Stimulated activated CD4-positive, alpha-beta T cell treated with anti-CD3 and anti-CD28 coated beads, Interleukin-2, amount 100 ng/mL, for 4 hours (primary cell): Measurements from ENCODE around the gene EVC2.
"Not testable (repeated sequence)": the region's sequence is repeated elsewhere in the genome, so short reads cannot be mapped to it uniquely, and the experiment has no call there.

ENCODE experiments used
- DNase-seq: peaks from one replicate; pipeline ENCODE4 v3.0.0-alpha.2; 2020; ENCODE audit warnings: low read depth

Gene EVC2

DNA sequence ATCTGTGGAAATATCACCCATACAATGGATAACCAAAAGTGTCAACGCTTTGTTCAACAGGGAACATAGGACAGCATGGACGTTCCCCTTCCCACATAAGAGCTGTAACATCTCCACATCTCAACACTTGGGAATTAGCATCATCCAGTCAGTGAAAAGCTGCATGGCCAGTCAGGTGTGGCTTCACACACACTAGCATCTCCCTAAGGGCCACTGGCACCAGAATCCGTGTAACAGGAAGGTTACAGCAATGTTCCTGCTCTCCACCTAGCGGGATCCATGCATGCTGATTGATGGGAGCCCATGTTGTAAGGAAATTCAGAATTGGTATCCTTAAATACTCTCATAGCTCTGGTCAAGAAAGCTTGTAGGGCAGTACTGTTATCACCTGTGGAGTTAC, 78.8 kb downstream of the EVC2 start:
- DNase-seq = no peak

DNA sequence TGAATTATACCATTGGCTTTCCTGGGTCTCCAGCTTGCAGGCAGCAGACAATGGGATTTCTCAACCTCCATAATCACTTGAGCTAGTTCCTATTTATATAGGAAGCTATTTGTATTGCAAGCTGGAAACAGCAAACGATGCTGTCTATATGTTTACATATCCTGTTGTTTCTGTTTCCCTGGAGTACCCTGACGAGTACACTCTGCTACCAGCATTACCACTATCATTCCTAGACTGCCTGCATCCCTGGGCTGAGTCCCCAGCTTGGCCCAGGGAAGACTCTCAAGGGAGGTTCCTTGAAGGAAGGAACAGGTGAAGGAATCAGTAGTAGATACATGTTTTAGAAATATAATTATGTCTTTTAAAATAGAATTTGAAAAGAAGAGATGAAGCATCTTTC, 81.4 kb downstream of the EVC2 start:
- no peak for DNase-seq

DNA sequence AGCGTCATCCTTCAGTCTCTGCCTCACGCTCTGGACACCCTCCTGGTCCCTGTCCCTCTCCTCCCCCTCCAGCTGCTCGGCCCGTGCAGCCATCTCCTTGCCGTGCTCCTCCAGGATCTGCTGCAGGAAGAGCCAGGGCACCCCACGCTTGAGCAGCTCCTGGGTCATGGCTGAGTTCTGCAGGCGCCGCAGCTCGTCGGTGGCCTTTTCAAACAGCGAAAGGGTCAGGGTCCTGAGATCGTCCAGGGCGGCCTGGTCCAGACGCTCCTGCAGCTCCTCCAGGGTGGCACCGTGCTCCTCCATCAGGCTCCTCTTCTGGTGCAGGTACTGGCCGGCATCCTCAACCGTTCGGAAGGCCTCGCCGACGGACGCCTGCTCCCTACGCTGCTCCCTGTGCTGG, 85.8 kb downstream of the EVC2 start:
- no peak for DNase-seq

DNA sequence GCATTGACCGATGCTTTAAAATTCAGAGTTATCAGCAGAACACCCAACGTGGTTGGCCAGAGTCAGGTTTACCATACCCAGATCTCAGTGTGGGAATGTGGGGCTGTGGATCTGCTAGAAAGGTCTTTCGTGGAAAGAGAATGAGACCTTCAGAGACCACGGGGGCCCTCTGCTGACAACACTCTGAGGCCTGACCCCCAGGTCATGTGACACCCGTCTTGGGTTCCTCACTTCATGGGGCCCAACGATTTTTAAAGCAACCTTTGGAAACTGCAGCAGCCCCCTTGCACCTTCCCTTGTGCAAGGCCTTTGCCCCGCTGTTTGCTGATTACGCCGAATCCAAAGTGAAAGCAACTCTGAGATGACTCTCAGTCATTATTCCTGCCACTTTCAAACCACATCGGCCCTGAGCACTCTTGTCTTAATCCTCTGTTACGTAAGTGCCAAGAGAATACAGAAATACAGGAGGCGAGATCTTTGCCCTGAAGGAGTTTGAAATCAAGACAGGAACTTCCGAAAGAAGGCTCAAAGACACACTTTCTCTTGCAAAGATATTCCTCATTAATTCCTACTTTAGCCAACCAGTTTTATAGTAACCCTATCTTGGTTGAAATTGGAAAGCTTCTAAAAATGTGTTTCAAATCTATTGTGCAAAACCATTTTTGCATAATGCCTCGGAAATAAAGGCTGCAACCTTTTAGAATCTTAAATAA, 88.3 kb downstream of the EVC2 start:
- no peak for DNase-seq

DNA sequence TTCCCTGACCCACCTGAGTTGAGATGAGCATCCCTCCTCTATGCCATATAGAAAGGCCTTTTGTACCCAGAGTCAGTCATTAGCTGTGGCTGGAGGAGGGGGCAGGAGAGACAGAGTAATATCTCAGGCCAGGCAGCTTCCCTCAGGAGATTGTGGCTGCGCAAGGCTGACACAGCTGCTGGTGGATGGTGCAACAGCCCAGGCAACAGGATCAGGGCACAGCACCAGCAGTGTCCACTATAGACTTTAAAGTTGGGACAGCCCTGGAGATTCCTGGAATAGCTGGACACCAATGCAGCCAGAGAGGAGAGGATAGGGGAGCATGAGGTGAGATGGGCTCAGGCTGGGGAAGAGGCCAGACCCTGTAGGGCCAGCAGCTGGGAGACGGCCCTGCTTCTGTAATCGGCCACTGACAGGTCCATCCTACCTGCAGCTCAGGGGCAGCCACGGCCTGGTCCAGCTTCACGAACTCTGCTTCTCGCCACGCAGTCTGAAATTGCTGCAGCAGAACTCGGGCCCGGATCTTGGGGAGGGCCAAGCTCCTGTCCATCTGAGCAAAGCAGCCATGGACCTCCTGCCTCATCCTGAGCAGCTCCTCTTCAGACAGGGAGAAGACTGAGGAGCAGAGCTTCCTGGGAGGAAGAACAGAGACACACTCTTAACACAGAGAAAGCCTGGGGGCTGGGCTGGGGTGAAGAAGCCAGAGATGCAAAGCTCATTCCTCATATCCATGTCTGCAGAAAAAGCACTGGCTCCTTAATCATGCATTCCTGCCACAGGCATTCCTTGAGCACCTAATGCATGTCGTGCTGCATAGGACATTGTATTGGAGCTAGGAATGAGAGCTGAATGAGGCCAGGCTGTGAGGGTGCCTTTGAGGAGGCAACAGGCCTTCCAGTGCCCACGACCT, 90.1 kb downstream of the EVC2 start:
- no peak for DNase-seq

DNA sequence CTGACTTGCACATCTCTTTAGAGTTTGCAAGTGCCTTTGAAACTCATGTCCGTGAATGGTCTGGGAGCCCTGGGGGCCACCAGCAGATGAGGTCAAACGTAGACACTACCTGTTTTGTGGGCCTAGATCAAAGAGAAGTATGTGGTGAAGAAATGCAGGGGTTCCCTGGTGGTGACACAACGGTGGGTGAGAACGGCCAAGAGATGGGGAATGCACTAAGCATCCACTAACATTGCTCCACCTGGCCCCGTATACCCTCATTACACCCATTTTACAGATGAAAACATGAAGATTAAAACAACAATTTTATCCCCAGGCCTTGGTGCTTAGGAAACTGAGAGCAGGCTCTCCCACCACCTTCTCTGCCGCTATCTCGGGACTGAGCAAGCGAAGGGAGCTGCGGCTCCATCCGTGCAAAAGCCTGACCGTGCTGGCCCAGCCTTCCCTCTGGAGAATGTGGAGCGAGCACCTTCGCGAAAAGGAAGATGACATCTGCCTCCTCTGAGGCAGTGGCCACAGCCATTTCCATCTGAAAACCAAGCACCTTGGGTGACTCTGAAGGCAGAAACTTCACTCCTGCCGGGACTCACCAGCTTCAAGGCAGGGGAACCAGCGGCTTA, 91.9 kb downstream of the EVC2 start:
- no peak for DNase-seq

DNA sequence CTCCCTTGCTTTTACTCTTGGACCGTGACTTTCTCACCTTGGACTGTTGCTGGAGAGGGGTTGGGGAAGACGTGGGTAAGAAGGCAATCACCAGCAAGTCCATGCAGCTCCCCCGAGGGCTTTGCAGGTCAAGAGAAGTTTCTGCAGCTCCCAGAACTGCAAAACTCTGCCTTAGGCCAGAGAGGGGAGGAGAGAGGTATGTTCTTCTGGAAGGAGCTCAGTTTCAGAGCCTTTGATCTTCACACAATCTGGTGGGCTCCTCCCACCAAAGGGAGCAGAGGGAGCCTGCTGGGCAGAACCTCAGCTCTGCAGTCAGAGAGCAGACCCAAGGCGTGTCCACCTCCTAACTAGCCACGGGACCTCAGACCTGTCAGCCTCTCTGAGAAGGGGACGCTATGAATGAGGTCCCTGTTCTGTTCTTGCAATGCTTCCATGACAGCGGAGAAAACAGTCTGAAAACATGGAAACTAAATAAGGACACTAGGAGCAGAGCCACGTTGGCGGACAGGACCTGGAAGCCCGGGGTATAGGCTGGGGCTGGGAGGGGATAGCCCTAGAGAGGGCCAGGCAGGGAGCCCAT, 92.8 kb downstream of the EVC2 start:
- no peak for DNase-seq

DNA sequence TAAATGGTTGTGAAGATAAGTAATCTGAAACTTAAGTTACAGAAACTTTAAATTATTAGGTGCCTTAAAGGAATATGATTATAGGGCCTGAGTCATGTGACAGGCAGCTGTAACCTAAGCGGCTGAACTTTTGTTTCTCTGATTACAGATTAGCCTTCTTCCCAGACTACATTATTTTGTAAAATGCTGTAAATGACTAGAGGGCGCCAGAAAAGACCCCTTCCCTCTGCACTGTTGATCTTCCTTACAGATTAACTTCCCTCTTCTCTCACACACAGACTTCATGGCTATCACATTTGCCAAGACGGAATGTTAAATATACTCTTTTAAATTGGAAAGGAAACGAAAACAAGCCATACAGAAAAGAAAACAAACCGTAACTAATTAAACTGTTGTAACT, 96.6 kb downstream of the EVC2 start:
- DNase-seq = no peak

DNA sequence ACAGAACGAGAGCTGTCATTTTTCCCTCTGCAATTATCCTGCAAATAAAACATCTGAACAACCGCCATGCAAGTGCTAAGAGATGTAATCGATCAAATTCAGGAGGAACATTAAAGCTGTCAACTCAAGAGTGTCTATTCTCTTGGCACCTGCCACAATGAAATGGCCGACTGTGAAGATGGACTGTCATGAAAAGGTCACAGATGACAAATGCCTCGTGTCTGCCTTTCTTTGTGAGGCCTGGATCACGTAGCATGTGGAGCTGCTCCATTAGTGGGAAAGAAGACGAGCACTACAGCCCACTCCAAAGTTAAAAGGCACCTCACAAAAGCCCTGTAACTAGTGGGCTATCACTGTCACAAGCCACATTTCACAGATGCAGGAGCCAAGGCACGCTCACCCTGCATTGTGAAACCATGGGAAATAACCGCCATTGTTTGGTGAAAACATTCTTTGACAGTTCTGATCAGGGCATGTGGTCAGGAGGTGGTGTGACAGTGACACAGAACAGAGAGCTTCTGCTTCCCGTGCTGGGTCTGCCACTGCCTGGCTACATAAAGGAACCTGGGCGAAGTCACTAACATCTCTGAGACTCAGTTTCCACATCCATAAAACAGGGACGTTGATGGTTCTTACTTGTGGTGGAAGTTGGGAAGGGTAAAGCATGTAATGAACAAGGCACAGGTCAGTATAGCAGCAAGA, 98.9 kb downstream of the EVC2 start:
- no peak for DNase-seq

DNA sequence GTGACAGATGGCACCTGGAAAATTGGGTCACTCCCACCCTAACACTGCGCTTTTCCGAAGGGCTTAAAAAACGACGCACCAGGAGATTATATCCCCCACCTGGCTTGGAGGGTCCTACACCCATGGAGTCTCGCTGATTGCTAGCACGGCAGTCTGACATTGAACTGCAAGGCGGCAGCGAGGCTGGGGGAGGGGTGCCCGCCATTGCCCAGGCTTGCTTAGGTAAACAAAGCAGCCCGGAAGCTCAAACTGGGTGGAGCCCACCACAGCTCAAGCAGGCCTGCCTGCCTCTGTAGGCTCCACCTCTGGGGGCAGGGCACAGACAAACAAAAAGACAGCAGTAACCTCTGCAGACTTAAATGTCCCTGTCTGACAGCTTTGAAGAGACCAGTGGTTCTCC, 114.5 kb downstream of the EVC2 start:
- DNase-seq = not testable (repeated sequence)

DNA sequence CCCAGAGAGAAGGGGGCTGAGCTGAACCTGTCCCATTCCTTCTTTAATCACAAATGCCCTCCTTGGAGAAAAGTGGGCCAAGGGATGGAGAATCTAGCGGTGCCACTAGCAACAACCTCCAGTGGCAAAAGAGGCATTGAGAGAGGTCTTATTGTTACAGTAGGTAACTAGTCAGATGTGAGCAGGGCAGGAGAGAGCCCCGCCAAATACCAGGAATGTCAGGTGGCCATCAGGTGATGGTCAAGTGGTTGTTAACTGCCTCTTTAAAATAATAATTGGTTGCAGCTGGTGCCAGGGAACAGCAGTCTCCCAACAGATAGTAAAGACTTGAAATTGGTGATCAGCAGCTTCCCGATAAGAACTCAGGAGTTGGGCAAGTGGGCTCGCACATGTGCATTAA, 116.1 kb downstream of the EVC2 start:
- DNase-seq = no peak

DNA sequence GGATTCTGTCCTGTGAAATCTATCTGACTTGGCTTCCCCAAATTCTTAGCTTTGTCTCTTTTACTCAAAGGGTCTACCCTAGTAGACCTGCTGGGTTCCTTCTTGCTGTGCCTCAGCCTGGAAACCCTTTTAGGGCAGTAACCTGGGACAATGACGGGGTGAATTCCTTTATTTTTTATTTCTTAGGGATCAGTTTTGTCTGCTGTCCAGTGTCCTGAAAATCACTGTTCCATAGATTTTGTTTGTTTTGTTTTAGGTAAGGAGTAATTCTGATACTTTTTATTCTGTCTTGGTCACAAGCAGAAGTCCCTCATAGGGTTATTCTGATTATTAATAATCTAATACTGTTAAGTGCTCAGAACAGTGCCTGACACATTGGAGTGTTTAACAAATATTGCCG, 118.9 kb downstream of the EVC2 start:
- DNase-seq = no peak

DNA sequence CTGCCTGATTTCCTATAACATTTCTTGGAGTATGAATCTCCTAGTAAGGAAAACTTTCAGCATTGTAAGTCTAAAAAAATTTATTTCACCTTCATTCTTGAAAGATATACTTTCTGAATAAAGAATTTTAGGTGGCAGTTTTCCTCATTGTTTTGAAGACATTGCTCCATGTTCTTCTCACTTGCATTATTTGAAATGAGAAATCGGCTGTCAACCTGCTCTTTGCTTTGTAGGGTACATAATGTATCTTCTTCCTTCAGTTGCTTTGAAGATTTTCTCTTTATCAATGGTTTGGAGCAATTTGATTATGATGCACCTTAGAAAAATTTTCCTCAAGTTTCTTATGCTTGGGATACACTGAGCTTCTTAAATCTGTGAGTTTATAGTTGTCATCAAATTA, 120.3 kb downstream of the EVC2 start:
- no peak for DNase-seq

DNA sequence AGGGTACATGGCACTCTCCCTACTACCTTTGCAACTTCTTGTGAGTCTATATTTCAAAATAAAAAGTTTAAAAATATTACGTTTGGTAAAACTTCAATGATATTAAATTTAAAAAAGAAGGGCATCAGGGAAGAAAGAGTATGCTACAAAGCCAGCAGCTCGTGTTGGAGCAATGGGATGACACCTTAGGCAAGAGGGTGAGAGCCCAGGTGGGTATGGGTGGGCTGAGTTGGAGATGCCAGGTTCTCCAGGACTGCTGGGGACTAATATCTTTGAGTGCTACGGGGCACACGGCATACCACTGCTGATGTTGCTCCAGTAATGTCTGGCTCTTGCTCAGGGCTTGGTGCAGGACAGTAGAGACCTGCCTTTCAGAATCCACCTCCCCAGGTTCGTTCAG, 132.4 kb downstream of the EVC2 start:
- no peak for DNase-seq

DNA sequence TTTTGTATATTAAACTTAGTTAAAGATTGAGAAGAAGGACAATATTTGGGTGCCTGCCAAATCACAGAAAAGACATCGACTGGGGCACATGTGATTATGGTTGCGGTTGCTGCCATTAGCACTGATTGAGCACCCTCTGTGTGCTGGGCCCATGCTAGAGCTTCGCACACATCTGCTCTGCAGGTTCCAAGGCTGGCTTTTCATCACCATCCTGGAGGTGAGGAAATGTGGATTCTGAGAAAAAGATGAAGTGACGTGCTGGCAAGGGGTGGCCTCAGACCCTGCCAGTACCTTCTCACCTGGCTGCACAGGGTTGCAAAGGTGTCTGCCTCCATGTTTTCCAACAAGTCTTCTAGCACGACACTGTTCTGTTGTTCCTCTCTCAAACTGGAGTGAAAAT, 134.0 kb downstream of the EVC2 start:
- DNase-seq = no peak

DNA sequence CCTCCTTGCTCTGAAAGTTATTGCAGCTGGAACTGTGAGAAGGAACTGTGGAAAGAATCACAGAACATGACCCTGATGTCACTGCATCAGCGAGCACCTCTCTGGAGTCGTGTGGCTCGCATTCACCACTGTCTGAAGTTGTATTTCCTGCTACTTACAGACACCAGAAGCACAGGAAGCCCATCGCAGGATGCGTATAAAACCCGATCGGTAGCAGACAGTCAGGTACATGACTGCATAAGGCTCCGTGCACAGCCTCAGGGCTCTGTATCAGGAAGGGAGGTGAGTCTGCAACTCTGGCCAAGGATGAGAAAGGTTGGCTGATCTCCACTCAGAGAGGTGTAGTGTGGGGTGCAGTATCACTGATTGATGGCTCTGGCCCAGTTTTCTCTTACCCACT, 134.4 kb downstream of the EVC2 start:
- no peak for DNase-seq

DNA sequence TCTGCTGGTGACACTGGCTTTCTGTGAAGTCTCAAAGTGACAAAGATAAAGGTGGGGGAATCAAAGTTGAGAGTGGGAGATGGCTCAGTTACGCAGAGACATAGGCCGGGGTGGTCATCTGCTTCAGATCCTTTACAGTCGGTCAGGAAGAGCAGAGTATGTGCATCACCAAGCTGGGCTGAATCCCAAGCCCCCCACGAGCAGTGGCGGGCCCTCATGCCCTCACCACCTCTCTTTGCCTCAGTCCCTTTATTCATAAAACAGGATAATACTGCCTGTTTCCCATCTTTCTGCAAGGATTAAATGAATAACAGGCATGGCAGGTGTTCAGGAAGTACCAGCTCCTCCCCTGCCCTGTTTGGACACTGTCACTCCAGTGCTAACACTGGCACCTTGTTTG, 135.6 kb downstream of the EVC2 start:
- DNase-seq = no peak

DNA sequence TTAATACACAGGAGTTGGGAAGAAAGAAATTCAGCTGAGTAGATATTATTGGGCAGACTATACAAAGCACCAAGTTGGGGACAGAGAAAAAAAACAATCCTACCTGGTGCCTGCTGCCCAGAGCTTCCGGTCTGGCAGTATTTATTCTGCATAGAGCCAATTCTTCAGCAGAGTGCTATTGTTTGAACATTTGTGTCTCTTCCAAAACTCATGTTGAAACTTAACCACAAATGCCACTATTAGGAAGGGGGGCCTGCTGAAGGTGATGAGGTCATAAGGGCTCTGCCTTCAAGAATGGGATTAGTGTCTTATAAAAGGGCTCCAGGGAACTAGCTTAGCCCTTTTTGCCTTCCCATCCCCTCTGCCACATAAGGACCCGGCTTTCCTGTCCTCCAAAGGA, 136.2 kb downstream of the EVC2 start:
- no peak for DNase-seq

DNA sequence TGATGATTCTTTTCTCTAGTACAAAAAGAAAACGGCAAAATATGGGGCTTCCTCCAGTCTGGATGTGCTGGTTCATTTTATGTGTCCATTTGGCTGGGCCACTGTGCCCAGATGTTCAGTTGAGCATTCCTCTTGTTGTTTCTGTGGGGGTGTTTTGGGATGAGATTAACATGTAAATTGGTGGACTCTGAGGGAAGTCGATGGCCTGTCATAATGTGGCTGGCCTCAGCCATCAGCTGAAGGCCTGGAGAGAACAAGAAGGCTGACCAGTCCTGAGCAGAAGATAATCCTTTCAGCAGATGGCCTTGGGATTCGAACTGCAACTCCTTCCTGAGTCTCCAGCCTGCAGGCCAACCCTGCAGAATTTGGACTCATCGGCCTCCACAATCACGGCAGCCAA, 136.7 kb downstream of the EVC2 start:
- DNase-seq = no peak

DNA sequence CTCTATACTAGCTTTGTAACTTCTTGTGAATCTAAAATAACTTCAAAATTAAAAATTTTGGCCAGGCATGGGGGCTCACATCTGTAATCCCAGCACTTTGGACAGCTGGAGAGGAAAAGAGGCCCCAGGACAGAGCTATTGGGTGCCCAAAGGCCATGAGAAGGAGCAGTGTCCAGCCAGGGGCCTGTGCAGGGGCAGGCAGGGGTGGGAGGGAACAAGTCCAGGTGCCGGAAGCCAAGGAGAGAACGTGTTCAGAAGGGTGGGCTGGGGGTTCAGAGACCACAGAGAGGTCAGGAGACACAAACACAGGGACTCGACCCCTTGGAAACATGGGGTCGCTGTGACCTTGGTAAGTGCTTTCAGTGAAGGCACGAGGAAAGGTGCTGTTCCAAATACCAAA, 138.9 kb downstream of the EVC2 start:
- DNase-seq = no peak

DNA sequence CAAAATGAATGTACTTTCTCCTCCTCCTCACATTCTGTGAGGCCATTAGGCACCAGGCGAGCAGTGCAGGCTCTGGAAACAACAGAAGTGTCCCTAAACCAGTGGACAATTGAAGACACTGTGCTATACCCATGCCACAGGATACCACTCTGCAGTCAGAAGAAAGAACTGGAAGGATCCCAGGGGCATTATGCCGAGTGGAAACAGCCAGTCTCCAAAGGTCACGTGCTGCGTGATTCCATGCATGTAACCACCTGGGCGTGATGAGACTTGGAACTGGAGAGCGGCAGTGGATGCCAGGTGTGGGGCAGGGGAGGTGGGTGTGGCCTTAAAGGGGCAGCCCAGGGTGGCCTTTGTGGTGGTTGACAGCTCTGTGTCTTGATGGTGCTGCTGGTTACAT, 139.4 kb downstream of the EVC2 start:
- no peak for DNase-seq

DNA sequence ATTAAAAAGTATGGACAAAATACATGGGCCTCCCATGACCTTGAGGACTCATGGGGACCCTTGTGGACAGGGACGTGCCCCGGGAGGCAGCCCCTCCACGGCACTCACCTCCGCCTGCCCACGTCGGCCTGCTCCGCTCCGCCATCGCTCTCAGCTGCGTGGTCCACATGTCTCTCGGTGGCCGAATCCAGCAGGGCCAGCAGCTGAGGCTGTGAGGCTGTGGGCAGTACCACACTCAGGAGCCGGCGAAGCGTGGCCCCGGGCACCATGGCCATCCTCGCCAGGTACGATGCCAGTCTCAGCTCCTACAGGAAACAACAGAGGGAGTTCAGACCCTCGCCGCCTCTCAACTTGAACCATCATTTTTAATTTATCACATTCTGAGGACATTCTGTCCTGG, 140.0 kb downstream of the EVC2 start:
- DNase-seq = no peak
